ENCODE measurements around the gene UNC13D. TPM values are rescaled to one million over a fixed set of nuclear protein-coding genes. Genes with fewer than 3 reads are reported as not detected.

Gene UNC13D
- total RNA-seq, 1 experiment from 2014 or later, result 12.7 TPM

GRCh38 chr17:75848523-75849278, 4.5 kb upstream of the UNC13D start:
- DNase-seq (ENCODE audit: low read depth, low spot score) (no peak), ATAC-seq (0 out of 2 replicates have a peak, but pooled peaks have one; percentile 23)
- Histone ChIP-seq H3K27me3 (ENCODE audit: control insufficient read depth, insufficient read depth, low read length) (no peaks in the 10 kb centered on the region), H3K4me3 (ENCODE audit: low read depth in 2 of 2, low read length in 2 of 2) (no peak overlapping the region), H3K9me3 (ENCODE audit: control insufficient read depth, insufficient read depth, low read depth, low read length) (no peaks in the 10 kb centered on the region), H3K27ac (ENCODE audit: low read length) (no peak overlapping the region), H3K36me3 (ENCODE audit: control insufficient read depth, insufficient read depth, low read length) (no peaks in the 10 kb centered on the region; the same call in 1 of the 2 replicates), H3K4me1 (ENCODE audit: control insufficient read depth, insufficient read depth, low read length) (peaks cover 44% of the 10 kb centered on the region)
- CTCF ChIA-PET, result interaction anchor here (0.6 to 1.0 kb wide), 4 partner anchors 7 to 95 kb away, joined by 3 to 10 read pairs (median 4); no protein-coding TSS in a partner anchor
- POLR2A ChIA-PET, result no interaction called here
- intact Hi-C loops (cut with micrococcal nuclease; ENCODE audit: unreplicated experiment), result no loop called here
- in situ Hi-C loops (cut with HindIII; ENCODE audit: low pct_unique_long_range_greater_than_20kb, low sequenced_read_pairs), result no loop called here
- BruUV-seq (replicated peaks), result no TSS peak
- TF ChIP-seq TCF7L2 (IDR thresholded peaks at IDR 0.05; ENCODE audit: low read depth, low read length), result no peak
- TF ChIP-seq SIN3A (IDR thresholded peaks at IDR 0.05; ENCODE audit: borderline replicate concordance, insufficient read depth, low read depth, low read length), result no peak
- no peak for TF ChIP-seq POLR2AphosphoS5 (IDR thresholded peaks at IDR 0.05; ENCODE audit: low read depth, low read length)
- TF ChIP-seq, protein P1, sequence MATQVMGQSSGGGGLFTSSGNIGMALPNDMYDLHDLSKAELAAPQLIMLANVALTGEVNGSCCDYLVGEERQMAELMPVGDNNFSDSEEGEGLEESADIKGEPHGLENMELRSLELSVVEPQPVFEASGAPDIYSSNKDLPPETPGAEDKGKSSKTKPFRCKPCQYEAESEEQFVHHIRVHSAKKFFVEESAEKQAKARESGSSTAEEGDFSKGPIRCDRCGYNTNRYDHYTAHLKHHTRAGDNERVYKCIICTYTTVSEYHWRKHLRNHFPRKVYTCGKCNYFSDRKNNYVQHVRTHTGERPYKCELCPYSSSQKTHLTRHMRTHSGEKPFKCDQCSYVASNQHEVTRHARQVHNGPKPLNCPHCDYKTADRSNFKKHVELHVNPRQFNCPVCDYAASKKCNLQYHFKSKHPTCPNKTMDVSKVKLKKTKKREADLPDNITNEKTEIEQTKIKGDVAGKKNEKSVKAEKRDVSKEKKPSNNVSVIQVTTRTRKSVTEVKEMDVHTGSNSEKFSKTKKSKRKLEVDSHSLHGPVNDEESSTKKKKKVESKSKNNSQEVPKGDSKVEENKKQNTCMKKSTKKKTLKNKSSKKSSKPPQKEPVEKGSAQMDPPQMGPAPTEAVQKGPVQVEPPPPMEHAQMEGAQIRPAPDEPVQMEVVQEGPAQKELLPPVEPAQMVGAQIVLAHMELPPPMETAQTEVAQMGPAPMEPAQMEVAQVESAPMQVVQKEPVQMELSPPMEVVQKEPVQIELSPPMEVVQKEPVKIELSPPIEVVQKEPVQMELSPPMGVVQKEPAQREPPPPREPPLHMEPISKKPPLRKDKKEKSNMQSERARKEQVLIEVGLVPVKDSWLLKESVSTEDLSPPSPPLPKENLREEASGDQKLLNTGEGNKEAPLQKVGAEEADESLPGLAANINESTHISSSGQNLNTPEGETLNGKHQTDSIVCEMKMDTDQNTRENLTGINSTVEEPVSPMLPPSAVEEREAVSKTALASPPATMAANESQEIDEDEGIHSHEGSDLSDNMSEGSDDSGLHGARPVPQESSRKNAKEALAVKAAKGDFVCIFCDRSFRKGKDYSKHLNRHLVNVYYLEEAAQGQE (IDR thresholded peaks at IDR 0.05; ENCODE audit: insufficient read depth in 1 of 2, low read depth in 2 of 2, low read length in 1 of 2), result no peak
- TF ChIP-seq, protein P2, sequence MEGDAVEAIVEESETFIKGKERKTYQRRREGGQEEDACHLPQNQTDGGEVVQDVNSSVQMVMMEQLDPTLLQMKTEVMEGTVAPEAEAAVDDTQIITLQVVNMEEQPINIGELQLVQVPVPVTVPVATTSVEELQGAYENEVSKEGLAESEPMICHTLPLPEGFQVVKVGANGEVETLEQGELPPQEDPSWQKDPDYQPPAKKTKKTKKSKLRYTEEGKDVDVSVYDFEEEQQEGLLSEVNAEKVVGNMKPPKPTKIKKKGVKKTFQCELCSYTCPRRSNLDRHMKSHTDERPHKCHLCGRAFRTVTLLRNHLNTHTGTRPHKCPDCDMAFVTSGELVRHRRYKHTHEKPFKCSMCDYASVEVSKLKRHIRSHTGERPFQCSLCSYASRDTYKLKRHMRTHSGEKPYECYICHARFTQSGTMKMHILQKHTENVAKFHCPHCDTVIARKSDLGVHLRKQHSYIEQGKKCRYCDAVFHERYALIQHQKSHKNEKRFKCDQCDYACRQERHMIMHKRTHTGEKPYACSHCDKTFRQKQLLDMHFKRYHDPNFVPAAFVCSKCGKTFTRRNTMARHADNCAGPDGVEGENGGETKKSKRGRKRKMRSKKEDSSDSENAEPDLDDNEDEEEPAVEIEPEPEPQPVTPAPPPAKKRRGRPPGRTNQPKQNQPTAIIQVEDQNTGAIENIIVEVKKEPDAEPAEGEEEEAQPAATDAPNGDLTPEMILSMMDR (IDR thresholded peaks at IDR 0.05), result peak; percentile 94

DNA sequence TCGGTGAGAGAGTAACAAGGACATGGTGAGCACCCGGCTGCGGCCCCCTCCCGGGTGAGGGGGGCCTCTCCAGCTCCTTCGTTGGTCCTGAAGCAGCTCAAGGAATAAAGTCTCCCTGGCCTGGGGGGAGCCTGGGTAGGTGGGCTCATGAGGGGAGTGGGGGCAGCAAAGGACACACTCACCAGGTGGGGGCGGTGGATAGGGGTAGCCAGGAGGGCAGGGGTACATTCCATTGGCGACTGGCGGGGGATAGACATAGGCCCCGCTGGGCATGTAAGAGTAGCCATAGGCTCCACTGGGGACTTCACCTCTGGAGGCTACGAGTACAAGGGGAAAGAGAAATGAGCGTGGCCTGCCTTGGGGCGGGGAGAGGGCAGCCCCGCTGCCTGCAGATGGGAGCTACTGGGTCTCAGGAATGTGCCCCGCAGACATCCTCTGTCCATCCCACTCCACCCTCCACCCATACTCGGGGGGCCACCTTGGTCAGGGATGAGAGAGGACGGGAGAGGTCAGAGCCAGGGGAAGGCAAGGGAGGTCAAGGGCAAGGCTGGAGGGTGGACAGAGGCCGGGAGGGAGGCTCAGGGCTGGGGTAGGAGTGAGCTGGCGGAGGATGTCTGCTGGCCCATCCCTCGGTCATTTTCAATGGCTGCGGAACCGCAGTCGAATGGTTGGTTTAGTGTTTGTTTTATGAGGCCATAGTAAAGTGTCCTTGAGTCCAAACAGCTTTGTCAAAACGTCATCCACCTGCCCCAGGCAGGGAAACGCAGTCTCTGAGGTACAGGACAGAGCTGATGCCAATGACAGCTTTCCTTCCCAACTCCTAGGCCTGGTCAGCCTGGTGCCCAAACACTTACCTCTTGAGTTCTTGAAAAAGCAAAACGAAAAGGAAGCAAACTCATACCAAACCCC, 3.7 kb upstream of the UNC13D start:
- intact Hi-C loops (cut with micrococcal nuclease; ENCODE audit: unreplicated experiment) (no loop called here), in situ Hi-C loops (cut with HindIII; ENCODE audit: low pct_unique_long_range_greater_than_20kb, low sequenced_read_pairs) (no loop called here)
- TF ChIP-seq TCF7L2 (IDR thresholded peaks at IDR 0.05; ENCODE audit: low read depth, low read length), result no peak
- TF ChIP-seq SIN3A (IDR thresholded peaks at IDR 0.05; ENCODE audit: borderline replicate concordance, insufficient read depth, low read depth, low read length), result no peak
- TF ChIP-seq POLR2AphosphoS5 (IDR thresholded peaks at IDR 0.05; ENCODE audit: low read depth, low read length), result no peak
- ChIA-PET CTCF (interaction anchor here (0.6 to 1.2 kb wide), 7 partner anchors 8 to 94 kb away, joined by 3 to 10 read pairs (median 3); no protein-coding TSS in a partner anchor), POLR2A (no interaction called here)
- no TSS peak for BruUV-seq (replicated peaks)
- Histone ChIP-seq H3K4me1 (ENCODE audit: control insufficient read depth, insufficient read depth, low read length) (peaks cover 41% of the 10 kb centered on the region), H3K27me3 (ENCODE audit: control insufficient read depth, insufficient read depth, low read length) (no peaks in the 10 kb centered on the region), H3K9me3 (ENCODE audit: control insufficient read depth, insufficient read depth, low read depth, low read length) (no peaks in the 10 kb centered on the region), H3K4me3 (ENCODE audit: low read depth in 2 of 2, low read length in 2 of 2) (no peak overlapping the region), H3K36me3 (ENCODE audit: control insufficient read depth, insufficient read depth, low read length) (no peaks in the 10 kb centered on the region; the same call in 1 of the 2 replicates), H3K27ac (ENCODE audit: low read length) (no peak overlapping the region)
- DNase-seq (ENCODE audit: low read depth, low spot score) (no peak), ATAC-seq (no peak)
